HCT116 (cell line): ENCODE data around the gene ARID3A.

Source experiments
- CBX3 ChIP-seq: IDR thresholded peaks from 2 replicates; pipeline ENCODE4 v1.6.1; 2012; ENCODE audit warnings: low read depth
- CTCF ChIP-seq, 3 experiments: fragments of 200-600 bp in 1 of 3; sonication (generic) in 1 of 3; IDR thresholded peaks in 2 of 3; conservative IDR thresholded peaks in 1 of 3; 2 replicates each; pipeline ENCODE4 v1.5.1; 2012 to 2017; ENCODE audit warnings: low read depth in 2 of 3, low read length in 2 of 3, antibody characterized with exemption in 1 of 3, borderline replicate concordance in 1 of 3, control low read depth in 1 of 3, mild to moderate bottlenecking in 1 of 3, mixed read lengths in 1 of 3, mixed run types in 1 of 3, moderate library complexity in 1 of 3; ENCODE audit not compliant: insufficient read depth in 1 of 3
- MAX ChIP-seq: IDR thresholded peaks from 2 replicates; pipeline ENCODE4 v1.6.1; 2012
- REST ChIP-seq: IDR thresholded peaks from 2 replicates; pipeline ENCODE4 v1.6.1; 2012; ENCODE audit warnings: low read depth
- SIN3A ChIP-seq: IDR thresholded peaks from 2 replicates; pipeline ENCODE4 v1.6.1; 2012; ENCODE audit warnings: low read depth
- SP1 ChIP-seq: IDR thresholded peaks from 2 replicates; pipeline ENCODE4 v1.6.1; 2012; ENCODE audit warnings: low read depth
- ZNF274 ChIP-seq: fragments of 200-500 bp; sonication (Bioruptor generic); IDR thresholded peaks from 2 replicates; pipeline ENCODE4 v1.6.1; 2014; ENCODE audit warnings: mild to moderate bottlenecking, low read depth, low read length, inconsistent platforms

- no peak for TF ChIP-seq REST
- no peak for TF ChIP-seq CTCF (IDR thresholded peaks at IDR 0.05 in 2 of 3, conservative IDR thresholded peaks at IDR 0.05 in 1 of 3; ENCODE audit: borderline replicate concordance in 1 of 3, insufficient read depth in 1 of 3, low read depth in 2 of 3, low read length in 2 of 3)
- TF ChIP-seq SIN3A = no peak
- TF ChIP-seq CBX3 = no peak
- no peak for TF ChIP-seq ZNF274
- no peak for TF ChIP-seq SP1
- no peak for TF ChIP-seq MAX
Observed at GRCh38 chr19:932648-933552, 7.1 kb downstream of the ARID3A start.
